Neural progenitor cell (in vitro differentiated cells): ENCODE results near the gene NPPC.

ENCODE experiments used
- CTCF ChIP-seq: fragments of 200-600 bp; sonication (generic); IDR thresholded peaks from 2 replicates; pipeline ENCODE4 v1.5.1; 2017; ENCODE audit warnings: antibody characterized with exemption, mild to moderate bottlenecking
- EZH2 ChIP-seq: fragments of 200-600 bp; sonication (generic); IDR thresholded peaks from 2 replicates; pipeline ENCODE4 v1.6.1; 2017; ENCODE audit warnings: antibody characterized with exemption, mild to moderate bottlenecking, moderate library complexity
- EZH2phosphoT487 ChIP-seq: fragments of 200-600 bp; sonication (generic); IDR thresholded peaks from 2 replicates; pipeline ENCODE4 v1.6.1; 2017; ENCODE audit warnings: antibody characterized with exemption

DNA sequence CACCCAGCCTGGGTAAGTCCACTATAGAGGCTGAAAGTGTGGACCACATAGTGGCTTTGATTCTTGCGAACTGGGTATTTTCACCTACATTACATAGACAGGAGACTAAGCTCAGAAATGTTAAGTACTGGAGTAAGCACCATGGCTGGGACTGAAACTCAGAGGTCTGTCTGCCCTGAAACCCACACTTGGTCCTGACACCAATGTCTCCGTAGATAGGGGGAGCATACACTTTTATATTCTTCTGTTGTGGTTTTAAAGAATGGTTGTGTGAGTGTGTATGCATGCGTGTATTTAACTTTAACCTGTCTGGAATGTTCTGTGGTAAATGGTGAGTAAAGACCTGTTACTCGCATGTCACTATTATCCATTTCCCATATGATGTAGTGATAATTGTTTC lies 10.3 kb upstream of the NPPC start:
- TF ChIP-seq CTCF (no peak), EZH2 (no peak), EZH2phosphoT487 (no peak)
